Loucy (cell line): Measurements from ENCODE around the gene INPP5J.

Source experiments
- EZH2phosphoT487 ChIP-seq: fragments of 200-600 bp; IDR thresholded peaks from 2 replicates; pipeline ENCODE4 v1.6.1; 2018; ENCODE audit warnings: antibody characterized with exemption, mild to moderate bottlenecking, moderate library complexity, borderline replicate concordance
- TF ChIP-seq, protein P1 (sequence below): fragments of 200-600 bp; sonication (generic); conservative IDR thresholded peaks from 2 replicates; pipeline ENCODE4 v1.5.1; 2014; ENCODE audit warnings: mild to moderate bottlenecking, antibody characterized with exemption, low read length

- TF ChIP-seq, protein P1, sequence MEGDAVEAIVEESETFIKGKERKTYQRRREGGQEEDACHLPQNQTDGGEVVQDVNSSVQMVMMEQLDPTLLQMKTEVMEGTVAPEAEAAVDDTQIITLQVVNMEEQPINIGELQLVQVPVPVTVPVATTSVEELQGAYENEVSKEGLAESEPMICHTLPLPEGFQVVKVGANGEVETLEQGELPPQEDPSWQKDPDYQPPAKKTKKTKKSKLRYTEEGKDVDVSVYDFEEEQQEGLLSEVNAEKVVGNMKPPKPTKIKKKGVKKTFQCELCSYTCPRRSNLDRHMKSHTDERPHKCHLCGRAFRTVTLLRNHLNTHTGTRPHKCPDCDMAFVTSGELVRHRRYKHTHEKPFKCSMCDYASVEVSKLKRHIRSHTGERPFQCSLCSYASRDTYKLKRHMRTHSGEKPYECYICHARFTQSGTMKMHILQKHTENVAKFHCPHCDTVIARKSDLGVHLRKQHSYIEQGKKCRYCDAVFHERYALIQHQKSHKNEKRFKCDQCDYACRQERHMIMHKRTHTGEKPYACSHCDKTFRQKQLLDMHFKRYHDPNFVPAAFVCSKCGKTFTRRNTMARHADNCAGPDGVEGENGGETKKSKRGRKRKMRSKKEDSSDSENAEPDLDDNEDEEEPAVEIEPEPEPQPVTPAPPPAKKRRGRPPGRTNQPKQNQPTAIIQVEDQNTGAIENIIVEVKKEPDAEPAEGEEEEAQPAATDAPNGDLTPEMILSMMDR, result no peak
- no peak for TF ChIP-seq EZH2phosphoT487
Measured at GRCh38 chr22:31139066-31139465, 16.3 kb downstream of the INPP5J start.
